ENCODE measurements around the gene EFCAB10. TPM values are rescaled to one million over a fixed set of nuclear protein-coding genes. Genes with fewer than 3 reads are reported as not detected.
"Not testable (repeated sequence)": the region's sequence is repeated elsewhere in the genome, so short reads cannot be mapped to it uniquely, and the experiment has no call there.

The EFCAB10 gene
- total RNA-seq, 1 experiment from 2014 or later = not detected

- not testable (repeated sequence) for DNase-seq (ENCODE audit: low read depth)
Measured at GRCh38 chr7:105599080-105599479, 17.8 kb upstream of the EFCAB10 start.

- no peak for DNase-seq (ENCODE audit: low read depth)
Measured at GRCh38 chr7:105596866-105597265, 15.6 kb upstream of the EFCAB10 start.

GRCh38 chr7:105594034-105594433 is 12.7 kb upstream of the EFCAB10 start:
- DNase-seq (ENCODE audit: low read depth) = no peak

GRCh38 chr7:105591522-105591921 is 10.2 kb upstream of the EFCAB10 start:
- no peak for DNase-seq (ENCODE audit: low read depth)

- DNase-seq (ENCODE audit: low read depth) = no peak
Measured at GRCh38 chr7:105590793-105591192, 9.5 kb upstream of the EFCAB10 start.

GRCh38 chr7:105589356-105590077 is 8.2 kb upstream of the EFCAB10 start:
- DNase-seq (ENCODE audit: low read depth) = peak; percentile 77

- no peak for DNase-seq (ENCODE audit: low read depth)
Measured at GRCh38 chr7:105587909-105588635, 6.8 kb upstream of the EFCAB10 start.

GRCh38 chr7:105585850-105586500 is 4.7 kb upstream of the EFCAB10 start:
- DNase-seq (ENCODE audit: low read depth) = no peak

GRCh38 chr7:105584165-105584564 is 2.9 kb upstream of the EFCAB10 start:
- no peak for DNase-seq (ENCODE audit: low read depth)

- no peak for DNase-seq (ENCODE audit: low read depth)
Measured at GRCh38 chr7:105583061-105583460, 1.8 kb upstream of the EFCAB10 start.

GRCh38 chr7:105580022-105580740 is 1.1 kb downstream of the EFCAB10 start:
- DNase-seq (ENCODE audit: low read depth) = peak; percentile 78

GRCh38 chr7:105578496-105578895 is 2.8 kb downstream of the EFCAB10 start:
- DNase-seq (ENCODE audit: low read depth) = no peak

- DNase-seq (ENCODE audit: low read depth) = no peak
Measured at GRCh38 chr7:105577251-105577650, 4.0 kb downstream of the EFCAB10 start.

- DNase-seq (ENCODE audit: low read depth) = no peak
Measured at GRCh38 chr7:105571891-105572290, 9.4 kb downstream of the EFCAB10 start.

GRCh38 chr7:105567821-105568220 is 13.5 kb downstream of the EFCAB10 start:
- no peak for DNase-seq (ENCODE audit: low read depth)

- no peak for DNase-seq (ENCODE audit: low read depth)
Measured at GRCh38 chr7:105567024-105567423, 14.3 kb downstream of the EFCAB10 start.

- DNase-seq (ENCODE audit: low read depth) = no peak
Measured at GRCh38 chr7:105565190-105565589, 16.1 kb downstream of the EFCAB10 start.

GRCh38 chr7:105559926-105560325 is 21.4 kb downstream of the EFCAB10 start:
- DNase-seq (ENCODE audit: low read depth) = no peak

- DNase-seq (ENCODE audit: low read depth) = no peak
Measured at GRCh38 chr7:105538339-105538738, 43.0 kb downstream of the EFCAB10 start.

GRCh38 chr7:105532709-105533460 is 48.4 kb downstream of the EFCAB10 start:
- DNase-seq (ENCODE audit: low read depth) = no peak
